ENCODE results near the gene HIBADH. TPM values are rescaled to one million over a fixed set of nuclear protein-coding genes. Genes with fewer than 3 reads are reported as not detected.

HIBADH gene
- total RNA-seq, 4 donors from 2014 or later: 31.3 to 39.6 (median 33.7) TPM

DNA sequence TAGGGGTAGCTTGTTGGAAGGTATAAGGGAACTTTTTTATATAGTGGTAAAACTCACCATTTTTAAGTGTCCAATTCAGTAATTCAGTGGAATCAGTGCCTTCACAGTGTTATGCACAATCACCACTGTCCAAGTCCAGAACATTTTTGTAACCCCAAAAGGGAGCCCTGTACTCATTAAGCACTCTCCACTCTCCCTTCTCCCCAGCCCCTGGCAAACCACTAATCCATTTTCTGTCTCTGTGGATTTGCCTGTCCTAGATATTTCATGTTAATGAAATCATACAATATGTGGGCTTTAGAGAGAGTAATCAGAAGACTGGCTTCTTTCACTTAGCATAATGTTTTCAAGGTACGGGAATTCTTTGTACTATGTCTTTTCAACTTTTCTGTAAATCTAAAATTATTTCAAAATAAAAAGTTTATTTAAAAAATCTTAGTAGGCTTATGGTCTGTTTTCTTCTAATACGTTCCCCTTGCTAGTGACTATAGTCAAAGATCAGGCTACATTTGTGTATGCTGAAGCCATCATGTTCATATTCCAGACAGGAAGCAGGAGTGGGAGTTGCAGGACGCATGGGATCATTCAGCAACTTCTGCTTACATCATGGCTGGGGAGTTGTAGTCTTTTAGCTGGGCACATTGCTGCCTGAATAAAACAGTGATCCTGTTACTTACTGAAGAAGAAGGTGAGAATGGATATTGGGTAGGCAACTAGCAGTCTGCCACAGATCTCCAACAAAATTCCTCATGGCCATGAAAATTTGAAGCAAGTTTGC, 41.9 kb upstream of the HIBADH start:
- no peak overlapping the region for H3K27ac ChIP-seq
- TF ChIP-seq POLR2A (IDR thresholded peaks at IDR 0.05) (no peak), CTCF (IDR thresholded peaks at IDR 0.05) (no peak)
- no peaks in the 10 kb centered on the region for H3K4me1 ChIP-seq
- DNase-seq: no peak
- H3K9me3 ChIP-seq: no peaks in the 10 kb centered on the region
- no peaks in the 10 kb centered on the region for H3K36me3 ChIP-seq
- H3K4me3 ChIP-seq: no peak overlapping the region
- H3K27me3 ChIP-seq: no peaks in the 10 kb centered on the region

GRCh38 chr7:27703181-27703580, 40.5 kb upstream of the HIBADH start:
- Histone ChIP-seq H3K27ac (no peak overlapping the region), H3K4me1 (no peaks in the 10 kb centered on the region), H3K9me3 (no peaks in the 10 kb centered on the region), H3K36me3 (no peaks in the 10 kb centered on the region), H3K4me3 (no peak overlapping the region), H3K27me3 (no peaks in the 10 kb centered on the region)
- TF ChIP-seq POLR2A (IDR thresholded peaks at IDR 0.05): no peak
- TF ChIP-seq CTCF (IDR thresholded peaks at IDR 0.05): no peak
- DNase-seq: no peak

GRCh38 chr7:27700501-27700900, 37.8 kb upstream of the HIBADH start:
- H3K27me3 ChIP-seq: no peaks in the 10 kb centered on the region

DNA sequence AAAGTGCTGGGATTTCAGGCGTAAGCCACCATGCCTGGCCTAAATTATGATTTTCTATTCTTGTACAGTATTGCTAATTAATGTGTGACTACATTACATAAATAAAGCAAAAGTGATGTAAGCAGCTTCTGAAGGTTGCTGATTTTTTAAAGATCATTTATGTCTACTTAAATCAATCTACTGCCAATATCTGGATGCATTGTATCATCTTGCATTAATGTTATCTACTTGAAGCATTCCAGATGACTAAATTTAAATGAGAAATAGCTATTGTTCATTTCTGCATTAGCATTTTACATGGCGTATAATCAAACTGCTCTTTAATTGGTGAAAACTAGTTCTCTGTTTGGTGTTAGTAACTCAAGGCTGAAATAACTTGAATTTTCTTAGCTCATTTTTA, 37.1 kb upstream of the HIBADH start:
- no peaks in the 10 kb centered on the region for H3K27me3 ChIP-seq
- H3K4me3 ChIP-seq: no peak overlapping the region
- no peaks in the 10 kb centered on the region for H3K36me3 ChIP-seq
- TF ChIP-seq POLR2A (IDR thresholded peaks at IDR 0.05) (no peak), CTCF (IDR thresholded peaks at IDR 0.05) (no peak)
- no peak for DNase-seq
- no peak overlapping the region for H3K27ac ChIP-seq
- peaks cover 0 to 5% (median 0%) of the 10 kb centered on the region in 4 donors for H3K4me1 ChIP-seq
- H3K9me3 ChIP-seq: no peaks in the 10 kb centered on the region

More at GRCh38 chr7:27700501-27700900, 37.8 kb upstream of the HIBADH start:
- no peak for DNase-seq
- H3K9me3 ChIP-seq: no peaks in the 10 kb centered on the region
- TF ChIP-seq CTCF (IDR thresholded peaks at IDR 0.05) (no peak), POLR2A (IDR thresholded peaks at IDR 0.05) (no peak)
- peaks cover 0 to 5% (median 0%) of the 10 kb centered on the region in 4 donors for H3K4me1 ChIP-seq
- H3K4me3 ChIP-seq: no peak overlapping the region
- H3K27ac ChIP-seq: no peak overlapping the region
- H3K36me3 ChIP-seq: no peaks in the 10 kb centered on the region

- TF ChIP-seq CTCF (IDR thresholded peaks at IDR 0.05): no peak
- TF ChIP-seq POLR2A (IDR thresholded peaks at IDR 0.05): no peak
- H3K27me3 ChIP-seq: no peaks in the 10 kb centered on the region
- H3K36me3 ChIP-seq: no peaks in the 10 kb centered on the region
- H3K4me1 ChIP-seq: peaks cover 0 to 5% (median 0%) of the 10 kb centered on the region in 4 donors
- H3K9me3 ChIP-seq: no peaks in the 10 kb centered on the region
- no peak overlapping the region for H3K4me3 ChIP-seq
- H3K27ac ChIP-seq: peak overlapping the region; percentile 56 to 69 (median 60)
- peak; percentile 54 to 84 (median 61) for DNase-seq
Measured at GRCh38 chr7:27697861-27698430, 35.3 kb upstream of the HIBADH start.
